ENCODE measurements around the gene IRF2BP1.
A peak's percentile ranks its signal among the peaks of the same experiment; 100 is the strongest.

The IRF2BP1 gene

GRCh38 chr19:45885556-45886426 is at the start of gene IRF2BP1:
TSS of gene IRF2BP1 (minus strand) at chr19:45886141. CDS start at chr19:45885774, 367 bp downstream.
- no peak for TF ChIP-seq ZNF274 (IDR thresholded peaks at IDR 0.05; ENCODE audit: low read depth, low read length)
- peak within 1 kb of the TSS; percentile 57 for H3K4me3 ChIP-seq (ENCODE audit: low read length)

GRCh38 chr19:45935267-45935666 is 49.3 kb upstream of the IRF2BP1 start:
- no peak for TF ChIP-seq ZNF274 (IDR thresholded peaks at IDR 0.05; ENCODE audit: low read depth, low read length)
- H3K4me3 ChIP-seq (ENCODE audit: low read length), result no peak overlapping the region

GRCh38 chr19:45934551-45935230 is 48.8 kb upstream of the IRF2BP1 start:
- no peak for TF ChIP-seq ZNF274 (IDR thresholded peaks at IDR 0.05; ENCODE audit: low read depth, low read length)
- no peak overlapping the region for H3K4me3 ChIP-seq (ENCODE audit: low read length)

DNA sequence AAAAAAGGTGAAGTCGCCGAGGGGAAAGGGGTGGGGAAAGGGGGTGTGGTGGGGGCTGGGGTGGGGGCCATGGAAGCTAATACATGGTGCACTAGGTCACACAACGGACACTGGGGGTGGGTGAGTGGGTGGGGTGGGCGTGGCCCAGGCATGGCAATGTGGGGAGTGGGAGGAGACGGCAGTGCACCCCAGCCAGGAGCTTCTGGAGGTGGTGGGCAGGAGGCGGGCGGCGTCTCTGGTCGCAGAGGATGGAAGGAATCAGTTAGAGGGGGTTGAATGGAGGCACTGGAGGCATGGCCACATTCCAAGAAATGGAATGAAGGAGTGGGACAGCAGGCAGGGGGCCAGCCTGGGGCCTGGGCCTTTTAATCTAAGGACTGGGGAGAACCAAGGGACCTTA is 47.8 kb upstream of the IRF2BP1 start:
- H3K4me3 ChIP-seq (ENCODE audit: low read length), result no peak overlapping the region
- TF ChIP-seq ZNF274 (IDR thresholded peaks at IDR 0.05; ENCODE audit: low read depth, low read length), result no peak

GRCh38 chr19:45931055-45931454 is 45.1 kb upstream of the IRF2BP1 start:
- H3K4me3 ChIP-seq (ENCODE audit: low read length), result no peak overlapping the region
- TF ChIP-seq ZNF274 (IDR thresholded peaks at IDR 0.05; ENCODE audit: low read depth, low read length), result no peak

GRCh38 chr19:45929247-45929646 is 43.3 kb upstream of the IRF2BP1 start:
- TF ChIP-seq ZNF274 (IDR thresholded peaks at IDR 0.05; ENCODE audit: low read depth, low read length), result no peak
- no peak overlapping the region for H3K4me3 ChIP-seq (ENCODE audit: low read length)

GRCh38 chr19:45927565-45928261 is 41.8 kb upstream of the IRF2BP1 start:
- peak overlapping the region; percentile 40; the same call in 1 of the 2 replicates for H3K4me3 ChIP-seq (ENCODE audit: low read length)
- TF ChIP-seq ZNF274 (IDR thresholded peaks at IDR 0.05; ENCODE audit: low read depth, low read length), result no peak

- TF ChIP-seq ZNF274 (IDR thresholded peaks at IDR 0.05; ENCODE audit: low read depth, low read length), result no peak
- no peak overlapping the region for H3K4me3 ChIP-seq (ENCODE audit: low read length)
These were observed 39.0 kb upstream of the IRF2BP1 start for GRCh38 chr19:45924891-45925447.

GRCh38 chr19:45922281-45922680 is 36.3 kb upstream of the IRF2BP1 start:
- no peak overlapping the region for H3K4me3 ChIP-seq (ENCODE audit: low read length)
- no peak for TF ChIP-seq ZNF274 (IDR thresholded peaks at IDR 0.05; ENCODE audit: low read depth, low read length)

DNA sequence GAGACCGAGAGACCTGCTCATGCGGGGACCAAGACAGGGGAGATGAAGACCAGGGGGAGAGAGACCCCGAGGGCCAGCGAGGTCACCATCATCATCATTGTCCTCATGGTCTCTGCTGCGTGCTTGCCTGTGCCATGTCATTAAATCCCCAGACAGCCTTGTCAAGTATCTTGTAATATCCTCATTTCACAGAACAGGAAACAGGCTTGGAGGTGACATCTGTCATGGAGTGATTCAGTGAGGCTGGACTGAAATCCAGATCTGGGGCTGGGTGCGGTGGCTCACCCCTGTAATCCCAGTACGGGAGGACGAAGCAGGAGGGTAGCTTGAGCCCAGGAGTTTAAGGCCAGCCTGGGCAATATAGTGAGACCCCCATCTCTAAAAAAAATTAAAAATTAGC is 34.5 kb upstream of the IRF2BP1 start:
- no peak for TF ChIP-seq ZNF274 (IDR thresholded peaks at IDR 0.05; ENCODE audit: low read depth, low read length)
- no peak overlapping the region for H3K4me3 ChIP-seq (ENCODE audit: low read length)

DNA sequence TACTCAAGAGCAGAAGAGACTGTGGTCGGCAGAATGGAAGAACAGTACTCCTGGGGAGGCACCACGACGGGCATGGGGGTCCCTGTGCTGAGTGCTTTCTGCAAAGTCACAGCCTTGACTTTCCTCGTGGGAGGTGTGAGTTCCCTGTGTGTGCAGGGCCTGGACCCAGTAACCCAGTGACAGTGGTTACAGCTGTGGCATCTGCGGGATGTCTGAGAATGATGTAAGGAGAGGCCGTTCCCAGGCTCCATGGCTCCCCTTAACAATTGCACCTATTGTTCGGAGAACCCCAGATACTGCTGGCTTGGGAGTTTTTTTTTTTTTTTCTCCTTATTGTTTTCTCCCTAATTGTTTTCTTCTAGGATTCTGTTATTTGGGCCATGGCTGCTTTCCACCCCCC is 33.7 kb upstream of the IRF2BP1 start:
- H3K4me3 ChIP-seq (ENCODE audit: low read length), result no peak overlapping the region
- TF ChIP-seq ZNF274 (IDR thresholded peaks at IDR 0.05; ENCODE audit: low read depth, low read length), result no peak

GRCh38 chr19:45918721-45919120 is 32.8 kb upstream of the IRF2BP1 start:
- no peak overlapping the region for H3K4me3 ChIP-seq (ENCODE audit: low read length)
- no peak for TF ChIP-seq ZNF274 (IDR thresholded peaks at IDR 0.05; ENCODE audit: low read depth, low read length)

DNA sequence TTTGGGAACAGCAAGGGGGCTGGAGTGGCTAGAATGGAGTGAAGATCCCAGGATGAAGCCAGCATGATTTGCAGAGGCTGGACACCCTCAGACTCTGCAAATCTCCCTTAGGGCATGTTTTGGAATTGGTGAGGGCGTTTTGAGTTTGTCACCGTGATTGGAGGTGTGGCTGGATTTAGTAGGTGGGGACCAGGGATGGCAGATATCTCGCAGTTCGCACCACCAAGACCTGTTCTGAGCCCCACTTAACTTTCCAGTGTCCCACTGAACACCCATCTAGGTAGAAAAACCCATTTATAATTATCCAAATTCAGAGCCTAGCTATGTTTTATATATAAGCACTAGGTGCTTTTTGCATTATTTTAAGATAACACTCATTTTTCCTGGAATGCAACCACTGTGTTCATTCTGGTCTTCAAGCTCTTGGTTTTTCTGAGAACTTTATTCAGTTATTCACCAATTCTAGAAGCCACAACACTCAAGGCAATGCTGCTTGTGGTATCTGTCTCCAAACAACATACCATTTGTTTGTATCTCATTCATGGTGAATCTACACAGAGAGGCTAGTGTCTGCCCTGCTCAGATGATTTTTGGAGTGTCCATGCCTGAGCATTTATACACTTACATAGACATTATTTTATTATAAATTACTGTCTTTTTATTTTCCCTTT is 31.6 kb upstream of the IRF2BP1 start:
- H3K4me3 ChIP-seq (ENCODE audit: low read length), result no peak overlapping the region
- no peak for TF ChIP-seq ZNF274 (IDR thresholded peaks at IDR 0.05; ENCODE audit: low read depth, low read length)
